Neural cell (in vitro differentiated cells): ENCODE measurements around the gene FAM3D.

Experiments used
- EZH2 ChIP-seq: fragments of 200-600, 300-800 bp; shearing (Covaris generic), sonication (generic); IDR thresholded peaks from 2 replicates; pipeline ENCODE4 v1.6.1; 2014; ENCODE audit warnings: antibody characterized with exemption, low read length, borderline replicate concordance, mild to moderate bottlenecking; ENCODE audit not compliant: insufficient read depth, poor library complexity, severe bottlenecking
- TF ChIP-seq, protein P1 (sequence below): fragments of 450-650 bp; IDR thresholded peaks from 2 replicates; pipeline ENCODE4 v1.5.1; 2014; ENCODE audit warnings: antibody characterized with exemption, mild to moderate bottlenecking, moderate library complexity; ENCODE audit not compliant: poor library complexity, severe bottlenecking

DNA sequence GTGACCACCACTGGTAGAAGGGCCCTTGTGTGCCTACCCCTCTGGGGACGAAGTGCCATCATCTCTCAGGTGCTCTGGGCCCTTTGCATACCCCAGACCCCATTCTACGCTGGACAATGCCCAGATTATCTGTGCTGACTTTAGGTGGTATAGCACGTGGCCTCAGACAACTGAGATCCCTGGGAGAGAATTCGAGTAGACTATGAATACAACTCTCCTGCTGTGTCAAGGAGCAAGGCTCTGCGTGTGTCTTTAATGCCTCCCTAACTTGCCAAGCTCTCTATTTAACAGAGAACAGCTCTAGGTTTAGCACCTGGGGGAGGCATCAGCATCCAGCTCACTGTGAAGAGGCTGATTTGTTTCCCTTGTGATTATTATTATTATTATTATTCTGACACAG, 29.1 kb downstream of the FAM3D start:
- TF ChIP-seq, protein P1, sequence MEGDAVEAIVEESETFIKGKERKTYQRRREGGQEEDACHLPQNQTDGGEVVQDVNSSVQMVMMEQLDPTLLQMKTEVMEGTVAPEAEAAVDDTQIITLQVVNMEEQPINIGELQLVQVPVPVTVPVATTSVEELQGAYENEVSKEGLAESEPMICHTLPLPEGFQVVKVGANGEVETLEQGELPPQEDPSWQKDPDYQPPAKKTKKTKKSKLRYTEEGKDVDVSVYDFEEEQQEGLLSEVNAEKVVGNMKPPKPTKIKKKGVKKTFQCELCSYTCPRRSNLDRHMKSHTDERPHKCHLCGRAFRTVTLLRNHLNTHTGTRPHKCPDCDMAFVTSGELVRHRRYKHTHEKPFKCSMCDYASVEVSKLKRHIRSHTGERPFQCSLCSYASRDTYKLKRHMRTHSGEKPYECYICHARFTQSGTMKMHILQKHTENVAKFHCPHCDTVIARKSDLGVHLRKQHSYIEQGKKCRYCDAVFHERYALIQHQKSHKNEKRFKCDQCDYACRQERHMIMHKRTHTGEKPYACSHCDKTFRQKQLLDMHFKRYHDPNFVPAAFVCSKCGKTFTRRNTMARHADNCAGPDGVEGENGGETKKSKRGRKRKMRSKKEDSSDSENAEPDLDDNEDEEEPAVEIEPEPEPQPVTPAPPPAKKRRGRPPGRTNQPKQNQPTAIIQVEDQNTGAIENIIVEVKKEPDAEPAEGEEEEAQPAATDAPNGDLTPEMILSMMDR, result no peak
- no peak for TF ChIP-seq EZH2
